Adrenal gland (tissue), 12 donors: ENCODE data around the gene POLR1E. TPM values are rescaled to one million over a fixed set of nuclear protein-coding genes. Genes with fewer than 3 reads are reported as not detected.

Experiments used
- DNase-seq, 7 donors: peaks; one replicate each; pipeline ENCODE4 v3.0.0-alpha.2; 2019 to 2020
- H3K27ac ChIP-seq, 5 donors: fragments of 200-600 bp; sonication (generic) in 4 of 5; 1 replicate in 3 of 5; 2 replicates in 2 of 5; pipeline versions ENCODE4 v1.5.1 to v1.8.0; 2016 to 2020; ENCODE audit warnings: mild to moderate bottlenecking in 1 of 5
- H3K27me3 ChIP-seq: fragments of 200-600 bp; 2 replicates; pipeline ENCODE4 v1.8.0; 2021
- H3K36me3 ChIP-seq, 2 donors: fragments of 200-600 bp; replicated peaks in 1 of 2; 1 replicate in 1 of 2; 2 replicates in 1 of 2; pipeline versions ENCODE4 v1.5.1 to v1.8.0; 2018 to 2022
- H3K4me1 ChIP-seq, 2 donors: fragments of 200-600 bp; replicated peaks in 1 of 2; 1 replicate in 1 of 2; 2 replicates in 1 of 2; pipeline versions ENCODE4 v1.5.1 to v1.8.0; 2018 to 2021
- H3K4me3 ChIP-seq, 4 donors: fragments of 200-600 bp; sonication (generic) in 3 of 4; one replicate each; pipeline ENCODE4 v1.5.1; 2016 to 2018
- H3K9me3 ChIP-seq, 3 donors: fragments of 200-600 bp; sonication (generic) in 1 of 3; replicated peaks in 1 of 3; 1 replicate in 2 of 3; 2 replicates in 1 of 3; pipeline versions ENCODE4 v1.5.1 to v1.8.0; 2016 to 2021
- CTCF ChIP-seq, 6 experiments: fragments of 450-650 bp in 4 of 6; fragments of 200-600 bp in 2 of 6; sonication (generic) in 1 of 6; IDR thresholded peaks; 1 replicate in 5 of 6; 2 replicates in 1 of 6; pipeline versions ENCODE4 v1.5.1 to v1.8.0; 2016 to 2021; ENCODE audit warnings: antibody characterized with exemption in 6 of 6, mild to moderate bottlenecking in 2 of 6, moderate library complexity in 1 of 6
- POLR2A ChIP-seq, 2 donors: fragments of 450-650 bp; IDR thresholded peaks; one replicate each; pipeline ENCODE4 v1.6.1; 2017; ENCODE audit warnings: antibody characterized with exemption in 2 of 2, mild to moderate bottlenecking in 2 of 2, moderate library complexity in 1 of 2
- WGBS, 4 donors: extraction: QIAGEN DNeasy Blood & Tissue Kit in 2 of 4; methylation state at CpG; one replicate each; pipeline versions ENCODE4 v1.1.5 to v1.1.7; 2013 to 2017; 5-methylcytosine and 5-hydroxymethylcytosine counted together
- intact Hi-C, 2 donors: fragments of 100-400 bp; cut with DNase I; formaldehyde crosslinking; loops; one replicate each; pipeline versions ENCODE4 v1.14.1 to v1.15.0; 2022 to 2023
- polyA plus RNA-seq, 3 donors: library from polyadenylated mRNA; stranded (reverse); fragments of 200-250 nt in 2 of 3; fragments of 350-450 nt in 1 of 3; fragmentation: Illumina TruSeq in 1 of 3; extraction: RNeasy Lipid Tissue Mini Kit (QIAGEN cat#74804) in 1 of 3; gene quantifications; one replicate each; pipeline ENCODE4 v1.2.3, GENCODE V29; 2013 to 2014
- total RNA-seq, 9 donors: library from RNA; depleted of rRNA in 4 of 9; stranded (reverse); fragments of >200 nt in 4 of 9; fragments of 120-200 nt in 1 of 9; fragmentation: NEBNext Ultra II Directional in 1 of 9; extraction: Animal tissue kit (Norgen Biotek cat#: 25700) in 1 of 9; gene quantifications; one replicate each; pipeline versions ENCODE4 v1.1.0 to v1.2.4, GENCODE V29; 2013 to 2023
- donor health status: healthy with polysubstance abuse.
- donor health status: Bipolar disorder and iron deficiency.
- donor health status: DM: yes; HTN: yes; CAD: no.
- donor health status: DM: no; HTN: no; CAD: no.
- donor health status: DM: no; HTN: no; CAD: no.
- donor health status: DM: yes; HTN: yes; CAD: no.

The POLR1E gene
- total and polyA plus RNA-seq, 12 donors: 12.6 to 113 (median 20.9) TPM

- H3K27me3 ChIP-seq: no peaks in the 10 kb centered on the region
- no peaks in the 10 kb centered on the region for H3K9me3 ChIP-seq
- TF ChIP-seq POLR2A (IDR thresholded peaks at IDR 0.05) (no peak), CTCF (IDR thresholded peaks at IDR 0.05) (no peak)
- peaks cover 0 to 25% of the 10 kb centered on the region in 2 donors for H3K36me3 ChIP-seq
- DNase-seq: no peak
- intact Hi-C loops: no loop called here
- 97 to 99% (median 99%) methylated on average over 6 of the region's 6 CpGs for WGBS, 4 donors
- H3K4me3 ChIP-seq: no peak overlapping the region
- H3K27ac ChIP-seq: no peak overlapping the region
- peaks cover 9 to 16% of the 10 kb centered on the region in 2 donors for H3K4me1 ChIP-seq
Observed at GRCh38 chr9:37542488-37542887, 56.7 kb downstream of the POLR1E start.

GRCh38 chr9:37542895-37543294 lies 57.1 kb downstream of the POLR1E start:
- Histone ChIP-seq H3K4me1 (peaks cover 9 to 16% of the 10 kb centered on the region in 2 donors), H3K27ac (peak overlapping the region in 1 of 5 donors; percentile 11), H3K27me3 (no peaks in the 10 kb centered on the region), H3K4me3 (no peak overlapping the region), H3K36me3 (peaks cover 0 to 21% of the 10 kb centered on the region in 2 donors), H3K9me3 (no peaks in the 10 kb centered on the region)
- TF ChIP-seq POLR2A (IDR thresholded peaks at IDR 0.05) (no peak), CTCF (IDR thresholded peaks at IDR 0.05) (no peak)
- intact Hi-C loops: no loop called here
- WGBS, 4 donors: 36 to 78% (median 62%) methylated on average over 1 of the region's 1 CpG
- no peak for DNase-seq

- WGBS, 4 donors: 73 to 93% (median 84%) methylated on average over 1 of the region's 1 CpG
Observed at GRCh38 chr9:37543468-37543867, 57.7 kb downstream of the POLR1E start.

GRCh38 chr9:37547328-37547878 lies 61.7 kb downstream of the POLR1E start:
- peaks cover 9 to 23% of the 10 kb centered on the region in 2 donors for H3K4me1 ChIP-seq
- no peaks in the 10 kb centered on the region for H3K9me3 ChIP-seq
- DNase-seq: no peak
- H3K4me3 ChIP-seq: no peak overlapping the region
- H3K36me3 ChIP-seq: no peaks in the 10 kb centered on the region
- no peaks in the 10 kb centered on the region for H3K27me3 ChIP-seq
- 95 to 97% (median 96%) methylated on average over 5 of the region's 5 CpGs for WGBS, 4 donors
- H3K27ac ChIP-seq: no peak overlapping the region
- TF ChIP-seq CTCF (IDR thresholded peaks at IDR 0.05) (no peak), POLR2A (IDR thresholded peaks at IDR 0.05) (no peak)
- intact Hi-C loops: no loop called here

More at GRCh38 chr9:37543468-37543867, 57.7 kb downstream of the POLR1E start:
- TF ChIP-seq CTCF (IDR thresholded peaks at IDR 0.05): no peak
- no peak for TF ChIP-seq POLR2A (IDR thresholded peaks at IDR 0.05)
- DNase-seq: no peak
- Histone ChIP-seq H3K4me1 (peaks cover 9 to 16% of the 10 kb centered on the region in 2 donors), H3K36me3 (peaks cover 0 to 15% of the 10 kb centered on the region in 2 donors), H3K9me3 (no peaks in the 10 kb centered on the region), H3K27ac (peak overlapping the region in 1 of 5 donors; percentile 11), H3K27me3 (no peaks in the 10 kb centered on the region), H3K4me3 (no peak overlapping the region)
- intact Hi-C loops: no loop called here
